Stomach (tissue), 4 donors: ENCODE measurements around the gene IGSF21.

Experiments used
- EP300 ChIP-seq: sonication (generic); formaldehyde crosslinking; IDR thresholded peaks from one replicate; pipeline ENCODE4 v1.6.1; 2017; ENCODE audit warnings: antibody characterized with exemption
- POLR2A ChIP-seq, 4 donors: fragments of 450-650 bp; IDR thresholded peaks; one replicate each; pipeline ENCODE4 v1.6.1; 2016; ENCODE audit warnings: antibody characterized with exemption in 4 of 4, control low read depth in 2 of 4, mild to moderate bottlenecking in 1 of 4, moderate library complexity in 1 of 4
- TF ChIP-seq, protein P1 (sequence below), 7 experiments: fragments of 450-650 bp in 4 of 7; fragments of 200-600 bp in 3 of 7; sonication (generic) in 3 of 7; IDR thresholded peaks; one replicate each; pipeline ENCODE4 v1.5.1; 2016 to 2019; ENCODE audit warnings: antibody characterized with exemption in 7 of 7, control low read depth in 2 of 7, mild to moderate bottlenecking in 1 of 7

DNA sequence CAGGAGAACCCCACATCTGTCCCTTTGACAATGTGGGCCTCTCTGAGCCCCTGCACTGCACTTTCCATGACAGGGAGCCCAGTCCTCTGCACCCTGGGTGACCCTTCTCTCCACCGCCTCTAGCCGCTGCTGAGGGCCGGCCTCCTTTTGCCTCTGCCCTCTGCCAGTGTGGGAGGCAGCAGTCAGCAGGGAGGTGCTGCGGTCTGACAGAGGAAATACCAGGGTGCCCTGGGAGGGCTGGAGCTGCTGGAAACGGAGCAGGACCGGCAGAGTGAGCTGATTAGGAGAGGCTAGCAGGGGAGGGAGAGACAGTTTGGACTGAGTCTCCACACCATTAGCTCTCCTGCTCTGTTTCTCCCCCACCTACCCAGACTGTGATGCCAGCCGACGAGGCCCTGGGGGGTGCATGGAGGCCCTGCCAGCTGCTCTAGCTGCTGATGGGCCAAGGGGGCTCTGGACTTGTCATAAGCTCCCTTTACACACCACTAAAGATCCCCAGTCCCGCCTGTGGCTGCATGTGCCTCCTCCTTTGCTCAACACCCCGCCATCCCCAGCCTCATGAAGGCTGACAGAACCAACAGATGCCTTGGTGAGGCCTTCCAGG is 202.1 kb downstream of the IGSF21 start:
- TF ChIP-seq, protein P1, sequence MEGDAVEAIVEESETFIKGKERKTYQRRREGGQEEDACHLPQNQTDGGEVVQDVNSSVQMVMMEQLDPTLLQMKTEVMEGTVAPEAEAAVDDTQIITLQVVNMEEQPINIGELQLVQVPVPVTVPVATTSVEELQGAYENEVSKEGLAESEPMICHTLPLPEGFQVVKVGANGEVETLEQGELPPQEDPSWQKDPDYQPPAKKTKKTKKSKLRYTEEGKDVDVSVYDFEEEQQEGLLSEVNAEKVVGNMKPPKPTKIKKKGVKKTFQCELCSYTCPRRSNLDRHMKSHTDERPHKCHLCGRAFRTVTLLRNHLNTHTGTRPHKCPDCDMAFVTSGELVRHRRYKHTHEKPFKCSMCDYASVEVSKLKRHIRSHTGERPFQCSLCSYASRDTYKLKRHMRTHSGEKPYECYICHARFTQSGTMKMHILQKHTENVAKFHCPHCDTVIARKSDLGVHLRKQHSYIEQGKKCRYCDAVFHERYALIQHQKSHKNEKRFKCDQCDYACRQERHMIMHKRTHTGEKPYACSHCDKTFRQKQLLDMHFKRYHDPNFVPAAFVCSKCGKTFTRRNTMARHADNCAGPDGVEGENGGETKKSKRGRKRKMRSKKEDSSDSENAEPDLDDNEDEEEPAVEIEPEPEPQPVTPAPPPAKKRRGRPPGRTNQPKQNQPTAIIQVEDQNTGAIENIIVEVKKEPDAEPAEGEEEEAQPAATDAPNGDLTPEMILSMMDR (IDR thresholded peaks at IDR 0.05): no peak
- no peak for TF ChIP-seq POLR2A (IDR thresholded peaks at IDR 0.05)
- TF ChIP-seq EP300: no peak
